Parathyroid adenoma (tissue), 2 donors: ENCODE data around the gene CELA2B.
"Not testable (repeated sequence)": the region's sequence is repeated elsewhere in the genome, so short reads cannot be mapped to it uniquely, and the experiment has no call there.

Experiments
- H2AFZ ChIP-seq: fragments of 300-600 bp; sonication (generic); one replicate; pipeline ENCODE4 v1.7.0; 2017; ENCODE audit warnings: antibody characterized with exemption, mild to moderate bottlenecking
- H3K27ac ChIP-seq: fragments of 300-600 bp; sonication (generic); one replicate; pipeline ENCODE4 v1.7.0; 2017
- H3K27me3 ChIP-seq: fragments of 300-600 bp; sonication (generic); one replicate; pipeline ENCODE4 v1.7.0; 2017; ENCODE audit warnings: low read length; ENCODE audit not compliant: control insufficient read depth, insufficient read depth
- H3K36me3 ChIP-seq: fragments of 300-600 bp; sonication (generic); one replicate; pipeline ENCODE4 v1.7.0; 2017; ENCODE audit warnings: low read length; ENCODE audit not compliant: control insufficient read depth, insufficient read depth
- H3K4me1 ChIP-seq: fragments of 300-600 bp; sonication (generic); one replicate; pipeline ENCODE4 v1.7.0; 2017; ENCODE audit warnings: control low read depth
- H3K4me2 ChIP-seq: fragments of 300-600 bp; sonication (generic); one replicate; pipeline ENCODE4 v1.7.0; 2017; ENCODE audit warnings: low read length
- H3K4me3 ChIP-seq: fragments of 300-600 bp; sonication (generic); one replicate; pipeline ENCODE4 v1.7.0; 2017; ENCODE audit warnings: low read depth, low read length
- H3K79me2 ChIP-seq: fragments of 300-600 bp; sonication (generic); one replicate; pipeline ENCODE4 v1.7.0; 2017; ENCODE audit warnings: control low read depth
- H3K9ac ChIP-seq: fragments of 300-600 bp; sonication (generic); one replicate; pipeline ENCODE4 v1.7.0; 2017; ENCODE audit warnings: mild to moderate bottlenecking
- H3K9me3 ChIP-seq: fragments of 300-600 bp; sonication (generic); one replicate; pipeline ENCODE4 v1.7.0; 2017; ENCODE audit warnings: low read length; ENCODE audit not compliant: control insufficient read depth
- CTCF ChIP-seq: fragments of 300-600 bp; sonication (generic); IDR thresholded peaks from one replicate; pipeline ENCODE4 v1.7.0; 2017; ENCODE audit warnings: antibody characterized with exemption, mild to moderate bottlenecking
- donor health status: primary hyperparathyroidism.

The CELA2B gene

GRCh38 chr1:15483971-15484370 lies 8.1 kb downstream of the CELA2B start:
- Histone ChIP-seq H3K4me2 (no peak overlapping the region), H3K27ac (no peak overlapping the region), H3K4me3 (no peak overlapping the region), H3K36me3 (no peaks in the 10 kb centered on the region), H3K9ac (no peak overlapping the region), H3K27me3 (no peaks in the 10 kb centered on the region), H3K4me1 (no peaks in the 10 kb centered on the region), H3K79me2 (no peaks in the 10 kb centered on the region), H2AFZ (no peak overlapping the region), H3K9me3 (no peaks in the 10 kb centered on the region)
- TF ChIP-seq CTCF: no peak

DNA sequence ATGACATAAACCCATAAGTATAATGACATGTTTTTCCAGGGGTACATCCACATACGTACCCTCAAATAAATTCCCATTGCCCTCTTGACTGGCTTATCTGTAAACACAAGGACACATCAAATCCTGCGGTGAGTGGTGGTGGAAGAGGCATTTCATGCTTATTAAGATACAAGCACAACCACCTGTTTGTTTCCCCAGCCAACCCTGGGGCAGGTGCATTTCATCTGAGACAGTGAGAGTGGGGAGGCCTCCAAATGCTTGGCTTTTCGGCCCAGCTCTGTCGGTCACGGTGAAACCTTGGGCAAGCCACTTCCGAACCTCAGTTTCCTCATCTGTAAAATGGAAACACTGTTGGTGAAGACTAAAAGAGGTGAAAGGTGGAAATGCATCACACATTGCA lies 8.5 kb downstream of the CELA2B start:
- not testable (repeated sequence) for H3K4me1 ChIP-seq, H3K4me3 ChIP-seq, H3K9me3 ChIP-seq, H3K79me2 ChIP-seq, H3K27ac ChIP-seq, H3K36me3 ChIP-seq, H2AFZ ChIP-seq, H3K27me3 ChIP-seq, H3K9ac ChIP-seq, H3K4me2 ChIP-seq

GRCh38 chr1:15485636-15486035 lies 9.7 kb downstream of the CELA2B start:
- no peaks in the 10 kb centered on the region for H3K27me3 ChIP-seq
- no peak for TF ChIP-seq CTCF
- H2AFZ ChIP-seq: no peak overlapping the region
- no peak overlapping the region for H3K4me2 ChIP-seq
- no peak overlapping the region for H3K4me3 ChIP-seq
- H3K79me2 ChIP-seq: no peaks in the 10 kb centered on the region
- H3K36me3 ChIP-seq: no peaks in the 10 kb centered on the region
- no peaks in the 10 kb centered on the region for H3K9me3 ChIP-seq
- no peak overlapping the region for H3K9ac ChIP-seq
- no peaks in the 10 kb centered on the region for H3K4me1 ChIP-seq
- H3K27ac ChIP-seq: no peak overlapping the region

GRCh38 chr1:15486844-15487610 lies 11.1 kb downstream of the CELA2B start:
- H3K27ac ChIP-seq, H2AFZ ChIP-seq, H3K79me2 ChIP-seq, H3K4me2 ChIP-seq, H3K27me3 ChIP-seq, H3K9ac ChIP-seq, H3K4me3 ChIP-seq, H3K9me3 ChIP-seq, H3K4me1 ChIP-seq, H3K36me3 ChIP-seq: not testable (repeated sequence)

- no peak overlapping the region for H3K4me3 ChIP-seq
- H3K27me3 ChIP-seq: no peaks in the 10 kb centered on the region
- no peak overlapping the region for H2AFZ ChIP-seq
- no peak overlapping the region for H3K4me2 ChIP-seq
- no peak for TF ChIP-seq CTCF
- H3K9ac ChIP-seq: no peak overlapping the region
- no peaks in the 10 kb centered on the region for H3K4me1 ChIP-seq
- H3K9me3 ChIP-seq: no peaks in the 10 kb centered on the region
- H3K27ac ChIP-seq: no peak overlapping the region
- H3K79me2 ChIP-seq: no peaks in the 10 kb centered on the region
- H3K36me3 ChIP-seq: no peaks in the 10 kb centered on the region
Observed at GRCh38 chr1:15488371-15488770, 12.5 kb downstream of the CELA2B start.
